H1 (cell line): ENCODE results near the gene IL23A. TPM values are rescaled to one million over a fixed set of nuclear protein-coding genes. Genes with fewer than 3 reads are reported as not detected.

Source experiments
- BACH1 ChIP-seq: IDR thresholded peaks from 2 replicates; pipeline ENCODE4 v1.6.1; 2012; ENCODE audit warnings: low read length, improper control_type of control experiment
- CBX5 ChIP-seq: fragments of 300-800, 300-1000 bp; sonication (generic); IDR thresholded peaks from 2 replicates; pipeline ENCODE4 v1.7.1; 2016; ENCODE audit warnings: antibody characterized with exemption, low read length, low read depth
- CHD7 ChIP-seq: fragments of 300-600 bp; sonication (generic); IDR thresholded peaks from 2 replicates; pipeline ENCODE4 v1.7.1; 2012; ENCODE audit warnings: low read length, moderate library complexity, mild to moderate bottlenecking, inconsistent platforms; ENCODE audit not compliant: insufficient replicate concordance
- FOSL1 ChIP-seq: IDR thresholded peaks from 2 replicates; pipeline ENCODE4 v1.6.1; 2011; ENCODE audit warnings: mild to moderate bottlenecking, low read depth, low read length, moderate library complexity; ENCODE audit not compliant: insufficient read depth
- HDAC2 ChIP-seq, 2 experiments: fragments of 300-600 bp in 1 of 2; sonication (generic) in 1 of 2; IDR thresholded peaks; 2 replicates each; pipeline ENCODE4 v1.6.1; 2011 to 2012; ENCODE audit warnings: low read depth in 2 of 2, low read length in 2 of 2, mild to moderate bottlenecking in 2 of 2, moderate library complexity in 2 of 2, borderline replicate concordance in 1 of 2, inconsistent platforms in 1 of 2
- KDM4A ChIP-seq: IDR thresholded peaks from one replicate; pipeline ENCODE4 v1.7.1; 2012; ENCODE audit warnings: low read depth, mild to moderate bottlenecking, moderate library complexity, low read length, inconsistent platforms; ENCODE audit not compliant: severe bottlenecking
- RBBP5 ChIP-seq: IDR thresholded peaks from 2 replicates; pipeline ENCODE4 v1.7.1; 2012; ENCODE audit warnings: low read depth, mild to moderate bottlenecking, inconsistent platforms, low read length, moderate library complexity, borderline replicate concordance
- SIX5 ChIP-seq: IDR thresholded peaks from 2 replicates; pipeline ENCODE4 v1.6.1; 2011; ENCODE audit warnings: mild to moderate bottlenecking, low read depth, low read length
- SP1 ChIP-seq: IDR thresholded peaks from 2 replicates; pipeline ENCODE4 v1.6.1; 2011; ENCODE audit warnings: low read depth, low read length
- polyA plus RNA-seq, 7 experiments: library from polyadenylated mRNA; depleted of rRNA in 3 of 7; stranded (reverse) in 5 of 7; unstranded in 2 of 7; fragments of >200 nt in 5 of 7; fragments of 200-250 nt in 2 of 7; gene quantifications; 1 replicate in 5 of 7; 2 replicates in 1 of 7; 4 replicates in 1 of 7; pipeline versions ENCODE4 v1.2.1 to v1.2.3, GENCODE V29; 2011 to 2013; ENCODE audit warnings: missing spikeins in 2 of 7, mixed read lengths in 2 of 7
- total RNA-seq: library from RNA; stranded (reverse); fragmentation: NEBNext Ultra II Directional; extraction: Animal tissue kit (Norgen Biotek cat#: 25700); gene quantifications from 2 replicates; pipeline ENCODE4 v1.2.1, GENCODE V29; 2021
- TF ChIP-seq, protein P1 (sequence below): IDR thresholded peaks from 2 replicates; pipeline ENCODE4 v1.6.1; 2012; ENCODE audit warnings: inconsistent platforms

Gene IL23A
- total and polyA plus RNA-seq, 2 of the 8 experiments (the other 6 are each of a cell fraction or from before 2014, with no cell fraction given) = 2.3 to 3.6 TPM

DNA sequence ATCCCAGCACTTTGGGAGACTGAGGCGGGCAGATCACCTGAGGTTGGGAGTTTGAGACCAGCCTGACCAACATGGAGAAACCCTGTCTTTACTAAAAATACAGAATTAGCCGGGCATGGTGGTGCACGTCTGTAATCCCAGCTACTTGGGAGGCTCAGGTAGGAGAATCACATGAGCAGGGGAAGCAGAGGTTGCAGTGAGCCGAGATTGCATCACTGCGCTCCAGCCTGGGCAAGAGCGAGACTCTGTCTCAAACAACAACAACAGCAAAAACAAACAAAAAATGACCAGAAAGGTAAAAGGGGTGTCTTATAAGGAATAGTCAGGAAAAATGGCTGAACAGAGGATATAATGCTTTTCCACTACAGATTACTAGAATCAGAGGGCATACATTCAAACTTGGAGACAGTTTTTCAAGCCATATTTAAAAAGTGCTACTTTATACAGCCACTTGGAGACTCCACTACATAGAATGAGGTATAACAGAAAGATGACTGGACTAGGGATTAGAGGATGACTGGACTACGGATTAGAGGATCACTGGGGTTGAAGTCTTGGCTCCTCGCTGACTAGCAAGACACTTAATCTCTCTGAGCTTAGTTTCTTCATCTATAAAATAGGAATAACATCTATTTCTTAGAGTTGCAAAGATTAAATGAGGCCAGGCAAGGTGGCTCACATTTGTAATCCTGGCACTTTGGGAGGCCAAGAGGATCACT, 33.7 kb upstream of the IL23A start (continued):
- TF ChIP-seq CHD7 (no peak), HDAC2 (IDR thresholded peaks at IDR 0.05; ENCODE audit: borderline replicate concordance in 1 of 2, low read depth in 2 of 2, low read length in 2 of 2) (no peak), SP1 (no peak), SIX5 (no peak), KDM4A (no peak), FOSL1 (no peak), BACH1 (no peak), RBBP5 (no peak), CBX5 (no peak)
- TF ChIP-seq, protein P1, sequence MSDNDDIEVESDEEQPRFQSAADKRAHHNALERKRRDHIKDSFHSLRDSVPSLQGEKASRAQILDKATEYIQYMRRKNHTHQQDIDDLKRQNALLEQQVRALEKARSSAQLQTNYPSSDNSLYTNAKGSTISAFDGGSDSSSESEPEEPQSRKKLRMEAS = no peak
